ENCODE measurements around the gene CSMD2.

The CSMD2 gene

DNA sequence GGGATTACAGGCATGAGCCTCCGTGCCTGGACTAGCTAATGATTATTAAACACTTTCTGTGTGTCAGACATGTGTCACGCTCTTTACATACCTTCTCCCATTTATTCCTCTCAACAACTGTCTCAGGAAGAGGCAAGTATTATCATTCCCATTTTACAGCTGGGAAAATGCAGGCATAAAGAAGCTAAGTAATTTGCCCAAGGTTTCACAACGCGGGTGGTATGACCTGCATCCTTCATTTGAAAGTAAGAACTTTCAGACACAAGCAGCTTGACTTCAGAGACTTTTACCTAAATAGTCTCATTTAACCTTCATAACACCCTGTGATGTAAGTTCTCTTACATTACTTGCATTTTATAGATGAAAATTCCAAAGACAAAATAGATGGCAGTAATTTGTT lies 693.6 kb downstream of the CSMD2 start:
- no peak for DNase-seq

DNA sequence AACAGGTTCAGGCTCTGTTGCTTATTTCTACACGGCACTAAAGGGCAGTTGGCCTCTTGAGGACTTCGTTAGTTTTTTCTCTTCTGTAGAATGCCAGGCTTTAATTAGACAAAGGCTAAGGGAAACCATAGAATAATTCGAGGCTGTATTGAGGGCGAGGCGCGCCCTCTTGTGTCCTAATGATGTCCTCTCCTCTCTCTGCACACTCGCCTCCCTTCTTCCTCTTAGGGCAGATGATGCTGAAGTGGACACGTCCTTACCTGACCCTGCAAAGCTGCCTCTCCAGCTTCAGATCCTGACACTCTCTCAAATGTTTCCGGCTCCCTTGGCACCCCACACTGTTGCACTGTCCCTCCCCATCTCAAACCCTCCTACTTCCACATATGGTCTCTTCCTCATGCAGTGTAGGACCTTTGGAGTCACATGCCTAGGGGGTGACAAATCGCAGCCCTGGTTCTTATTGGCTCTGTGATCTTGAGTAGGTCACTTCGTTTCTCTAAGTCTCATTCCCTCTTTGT lies 694.5 kb downstream of the CSMD2 start:
- peak; percentile 82 for DNase-seq

DNA sequence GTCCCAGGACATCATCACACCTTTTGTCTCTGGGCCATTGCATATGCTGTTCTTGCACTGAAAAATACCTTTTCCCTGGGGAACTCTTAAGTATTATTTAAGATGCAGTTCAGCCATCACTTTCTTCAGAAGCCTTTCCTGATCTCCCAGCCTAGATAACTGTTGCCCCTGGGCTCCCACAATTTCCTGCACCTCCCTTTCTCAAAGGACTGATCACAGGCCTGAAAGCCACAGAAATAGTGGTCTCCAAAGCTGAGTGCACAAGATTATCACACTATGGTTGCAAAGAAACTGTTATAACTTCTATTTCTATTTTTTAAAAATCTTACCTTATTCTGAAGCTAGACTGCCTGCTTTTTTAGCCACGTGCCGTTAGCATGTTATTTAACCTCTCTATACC lies 695.3 kb downstream of the CSMD2 start:
- no peak for DNase-seq

DNA sequence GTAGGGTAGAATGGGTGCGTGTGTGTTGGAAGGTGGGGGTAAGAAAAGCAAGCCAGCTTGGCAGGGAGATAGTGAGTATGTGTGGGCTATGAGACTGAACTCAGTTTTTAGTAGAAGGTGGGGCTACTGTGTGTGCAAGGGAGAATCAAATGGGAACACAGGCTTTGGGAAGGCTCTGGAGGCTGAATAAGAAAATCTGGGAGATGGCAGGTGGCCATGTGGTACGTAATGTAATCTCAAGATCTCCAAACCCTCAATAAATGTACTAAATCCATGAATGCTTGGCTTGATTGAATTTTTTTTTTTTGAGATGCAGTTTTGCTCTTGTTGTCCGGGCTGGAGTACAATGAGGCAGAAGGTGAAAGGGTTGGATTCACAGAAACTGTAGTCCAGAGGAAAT lies 696.1 kb downstream of the CSMD2 start:
- no peak for DNase-seq

DNA sequence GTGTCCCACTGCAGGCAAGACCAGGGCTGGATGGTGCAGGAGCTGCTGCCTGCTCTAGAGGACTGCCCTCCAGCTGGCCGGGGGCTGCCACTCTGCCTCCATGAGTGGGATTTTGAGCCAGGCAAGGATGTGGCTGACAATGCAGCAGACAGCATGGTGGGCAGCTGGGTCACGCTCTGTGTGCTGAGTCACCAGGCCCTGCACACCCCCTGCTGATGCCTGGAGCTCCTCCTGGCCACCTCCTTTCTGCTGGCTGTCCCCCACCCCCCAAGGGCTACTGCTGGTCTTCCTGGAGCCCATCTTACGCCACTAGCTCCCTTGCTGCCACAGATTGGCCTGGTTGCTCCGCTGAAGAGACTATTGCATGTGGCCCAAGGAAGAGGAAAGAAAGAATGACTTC lies 696.5 kb downstream of the CSMD2 start:
- no peak for DNase-seq

DNA sequence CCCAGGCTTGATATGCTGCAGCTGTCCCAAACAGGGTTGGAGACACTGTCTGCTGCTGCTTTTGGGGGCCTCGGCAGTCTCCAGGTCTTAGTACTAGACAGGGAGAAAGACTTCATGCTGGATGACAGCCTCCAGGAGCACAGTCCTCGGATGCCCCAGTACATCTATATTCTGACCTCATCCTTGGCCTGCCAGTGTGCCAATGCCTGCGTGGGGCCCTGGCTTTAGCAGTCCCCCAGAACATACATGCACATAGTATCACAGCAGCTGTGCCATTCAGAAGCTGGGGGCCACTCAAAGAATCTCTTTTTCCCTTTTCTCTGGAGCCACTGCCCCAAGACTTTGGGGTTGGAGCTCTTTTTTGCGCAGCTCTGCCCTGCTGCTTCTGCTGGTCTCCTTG lies 697.0 kb downstream of the CSMD2 start:
- DNase-seq: no peak

DNA sequence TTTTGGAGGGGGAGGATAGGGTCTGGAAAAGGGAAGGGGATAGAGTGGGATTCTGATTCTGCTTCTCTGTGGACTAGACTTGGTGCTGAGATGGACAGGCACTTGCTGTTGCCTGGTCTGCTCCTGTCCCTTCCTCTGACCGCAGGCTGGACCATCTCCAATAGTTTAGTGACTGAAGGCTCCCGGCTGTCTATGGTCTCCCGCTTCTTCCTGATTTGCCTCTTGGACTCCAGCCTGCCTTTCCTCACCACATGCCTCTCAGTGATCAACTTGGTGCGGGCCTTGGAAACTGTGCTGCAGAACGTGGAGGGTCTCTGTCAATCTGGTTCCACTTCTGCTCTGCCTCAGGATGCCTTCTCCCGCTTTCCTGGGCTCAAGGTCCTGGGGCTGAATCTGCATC lies 698.9 kb downstream of the CSMD2 start:
- no peak for DNase-seq

DNA sequence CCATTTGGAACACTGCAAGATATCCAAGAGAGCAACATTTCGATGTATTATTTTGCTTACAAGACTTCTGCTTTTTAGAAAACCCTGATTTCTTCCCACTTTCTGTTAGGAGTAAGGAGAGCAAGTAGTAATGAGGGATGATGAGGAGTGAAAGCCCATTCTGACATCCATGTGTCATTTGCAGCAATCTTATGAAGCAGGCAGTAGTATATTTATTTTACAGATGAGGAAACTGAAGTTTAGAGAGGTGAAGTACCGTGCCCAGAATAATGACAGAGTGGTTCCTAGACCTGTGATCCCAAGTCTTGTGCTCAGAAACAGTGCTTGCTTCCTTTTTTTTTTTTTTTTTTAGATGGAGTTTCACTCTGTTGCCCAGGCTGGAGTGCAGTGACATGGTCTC lies 699.7 kb downstream of the CSMD2 start:
- DNase-seq: no peak

DNA sequence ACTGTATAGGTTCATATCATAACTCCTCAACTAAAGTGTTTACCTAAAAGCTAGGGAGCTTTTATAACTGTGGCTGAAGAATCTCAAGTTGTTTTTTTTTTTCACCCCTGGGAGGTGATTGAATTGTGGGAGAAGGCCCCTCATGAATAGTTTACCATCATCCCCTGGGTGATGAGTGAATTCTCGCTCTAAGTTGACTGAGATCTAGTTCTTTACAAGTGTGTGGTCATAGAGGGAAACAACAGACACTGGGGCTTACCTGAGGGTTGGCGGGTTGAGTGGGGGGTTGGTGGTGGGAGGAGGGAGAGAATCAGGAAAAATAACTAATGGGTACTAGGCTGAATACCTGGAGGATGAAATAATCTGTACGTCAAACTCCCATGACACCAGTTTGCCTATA lies 700.5 kb downstream of the CSMD2 start:
- DNase-seq: no peak
